H1 (cell line): ENCODE results near the gene GZMM. TPM values are rescaled to one million over a fixed set of nuclear protein-coding genes. Genes with fewer than 3 reads are reported as not detected.

Experiments used
- CHD1 ChIP-seq: IDR thresholded peaks from 2 replicates; pipeline ENCODE4 v1.6.1; 2012; ENCODE audit warnings: low read depth, low read length, improper control_type of control experiment
- CHD7 ChIP-seq: fragments of 300-600 bp; sonication (generic); IDR thresholded peaks from 2 replicates; pipeline ENCODE4 v1.7.1; 2012; ENCODE audit warnings: low read length, moderate library complexity, mild to moderate bottlenecking, inconsistent platforms; ENCODE audit not compliant: insufficient replicate concordance
- CREB1 ChIP-seq: IDR thresholded peaks from 2 replicates; pipeline ENCODE4 v1.6.1; 2012; ENCODE audit warnings: inconsistent platforms
- CTBP2 ChIP-seq: IDR thresholded peaks from 2 replicates; pipeline ENCODE4 v1.7.0; 2011; ENCODE audit warnings: borderline replicate concordance, mild to moderate bottlenecking, moderate library complexity, mixed read lengths, low read length; ENCODE audit not compliant: insufficient read depth, insufficient read length
- E2F6 ChIP-seq: IDR thresholded peaks from 2 replicates; pipeline ENCODE4 v1.6.1; 2012; ENCODE audit warnings: inconsistent platforms
- HDAC2 ChIP-seq, 2 experiments: fragments of 300-600 bp in 1 of 2; sonication (generic) in 1 of 2; IDR thresholded peaks; 2 replicates each; pipeline ENCODE4 v1.6.1; 2011 to 2012; ENCODE audit warnings: low read depth in 2 of 2, low read length in 2 of 2, mild to moderate bottlenecking in 2 of 2, moderate library complexity in 2 of 2, borderline replicate concordance in 1 of 2, inconsistent platforms in 1 of 2
- HDAC6 ChIP-seq: IDR thresholded peaks from one replicate; pipeline ENCODE4 v1.7.1; 2012; ENCODE audit warnings: low read depth, mild to moderate bottlenecking, inconsistent platforms, low read length, moderate library complexity
- JUND ChIP-seq: IDR thresholded peaks from 2 replicates; pipeline ENCODE4 v1.6.1; 2011; ENCODE audit warnings: mild to moderate bottlenecking, improper control_type of control experiment, low read length
- RAD21 ChIP-seq, 2 experiments: IDR thresholded peaks in 1 of 2; conservative IDR thresholded peaks in 1 of 2; 2 replicates each; pipeline ENCODE4 v1.6.1; 2011; ENCODE audit warnings: low read depth in 2 of 2, low read length in 2 of 2, improper control_type of control experiment in 1 of 2, inconsistent platforms in 1 of 2, mild to moderate bottlenecking in 1 of 2, moderate library complexity in 1 of 2
- SIX5 ChIP-seq: IDR thresholded peaks from 2 replicates; pipeline ENCODE4 v1.6.1; 2011; ENCODE audit warnings: mild to moderate bottlenecking, low read depth, low read length
- SRF ChIP-seq: IDR thresholded peaks from 2 replicates; pipeline ENCODE4 v1.6.1; 2011; ENCODE audit warnings: mild to moderate bottlenecking, low read depth, low read length, moderate library complexity
- polyA plus RNA-seq, 7 experiments: library from polyadenylated mRNA; depleted of rRNA in 3 of 7; stranded (reverse) in 5 of 7; unstranded in 2 of 7; fragments of >200 nt in 5 of 7; fragments of 200-250 nt in 2 of 7; gene quantifications; 1 replicate in 5 of 7; 2 replicates in 1 of 7; 4 replicates in 1 of 7; pipeline versions ENCODE4 v1.2.1 to v1.2.3, GENCODE V29; 2011 to 2013; ENCODE audit warnings: missing spikeins in 2 of 7, mixed read lengths in 2 of 7
- total RNA-seq: library from RNA; stranded (reverse); fragmentation: NEBNext Ultra II Directional; extraction: Animal tissue kit (Norgen Biotek cat#: 25700); gene quantifications from 2 replicates; pipeline ENCODE4 v1.2.1, GENCODE V29; 2021

The GZMM gene
- total and polyA plus RNA-seq, 2 of the 8 experiments (the other 6 are each of a cell fraction or from before 2014, with no cell fraction given): 0.09 to 0.32 TPM

GRCh38 chr19:504616-505015, 39.2 kb upstream of the GZMM start (continued):
- TF ChIP-seq CHD7 (no peak), HDAC6 (no peak), SRF (no peak), SIX5 (no peak), CREB1 (no peak), E2F6 (no peak), HDAC2 (IDR thresholded peaks at IDR 0.05; ENCODE audit: borderline replicate concordance in 1 of 2, low read depth in 2 of 2, low read length in 2 of 2) (no peak), CTBP2 (no peak), RAD21 (IDR thresholded peaks at IDR 0.05 in 1 of 2, conservative IDR thresholded peaks at IDR 0.05 in 1 of 2; ENCODE audit: low read depth in 2 of 2, low read length in 2 of 2) (no peak), CHD1 (no peak), JUND (no peak)
